Measurements from ENCODE around the gene STIM1. TPM values are rescaled to one million over a fixed set of nuclear protein-coding genes. Genes with fewer than 3 reads are reported as not detected.

The STIM1 gene
- total RNA-seq, 6 experiments from 2014 or later: 36.4 to 48.0 (median 40.5) TPM

- Histone ChIP-seq H3K27ac (peak overlapping the region in 2 of 3 donors; percentile 21 to 25), H3K4me3 (no peak overlapping the region), H3K36me3 (no peaks in the 10 kb centered on the region), H3K4me1 (peaks cover 0 to 9% (median 0%) of the 10 kb centered on the region in 4 donors), H3K27me3 (no peaks in the 10 kb centered on the region), H3K9me3 (no peaks in the 10 kb centered on the region)
- peak in 3 of 4 donors; percentile 29 to 39 (median 36) for ATAC-seq
- no peak for DNase-seq
- no peak for TF ChIP-seq CTCF (IDR thresholded peaks at IDR 0.05)
- TF ChIP-seq POLR2A (IDR thresholded peaks at IDR 0.05): no peak
- WGBS (ENCODE audit: insufficient coverage, low coverage, low lambda C conversion rate, missing lambda C conversion rate): 55% methylated on average over 3 of the region's 3 CpGs
- intact Hi-C loops (cut with DNase I): no loop called here
These were observed 169.9 kb downstream of the STIM1 start for GRCh38 chr11:4025248-4025966.

GRCh38 chr11:4025967-4026324 lies 170.5 kb downstream of the STIM1 start:
- DNase-seq (no peak), ATAC-seq (peak in 2 of 4 donors; percentile 14 to 22)
- no peak for TF ChIP-seq CTCF (IDR thresholded peaks at IDR 0.05)
- TF ChIP-seq POLR2A (IDR thresholded peaks at IDR 0.05): no peak
- WGBS (ENCODE audit: insufficient coverage, low coverage, low lambda C conversion rate, missing lambda C conversion rate): 65% methylated on average over 2 of the region's 2 CpGs
- intact Hi-C loops (cut with DNase I): no loop called here
- Histone ChIP-seq H3K4me3 (no peak overlapping the region), H3K27me3 (no peaks in the 10 kb centered on the region), H3K4me1 (peaks cover 0 to 15% (median 0%) of the 10 kb centered on the region in 4 donors), H3K9me3 (no peaks in the 10 kb centered on the region), H3K27ac (no peak overlapping the region), H3K36me3 (no peaks in the 10 kb centered on the region)

GRCh38 chr11:4026389-4026788 lies 170.9 kb downstream of the STIM1 start:
- ATAC-seq (peak in 1 of 4 donors; percentile 27), DNase-seq (no peak)
- Histone ChIP-seq H3K27ac (no peak overlapping the region), H3K27me3 (no peaks in the 10 kb centered on the region), H3K36me3 (no peaks in the 10 kb centered on the region), H3K4me3 (no peak overlapping the region), H3K9me3 (no peaks in the 10 kb centered on the region), H3K4me1 (peaks cover 0 to 16% (median 0%) of the 10 kb centered on the region in 4 donors)
- intact Hi-C loops (cut with DNase I): no loop called here
- TF ChIP-seq CTCF (IDR thresholded peaks at IDR 0.05): no peak
- TF ChIP-seq POLR2A (IDR thresholded peaks at IDR 0.05): no peak
- 67% methylated on average over 1 of the region's 1 CpG for WGBS (ENCODE audit: insufficient coverage, low coverage, low lambda C conversion rate, missing lambda C conversion rate)

- WGBS (ENCODE audit: insufficient coverage, low coverage, low lambda C conversion rate, missing lambda C conversion rate): 92% methylated on average over 1 of the region's 1 CpG
- Histone ChIP-seq H3K4me1 (peaks cover 0 to 16% (median 0%) of the 10 kb centered on the region in 4 donors), H3K27me3 (no peaks in the 10 kb centered on the region), H3K27ac (no peak overlapping the region), H3K4me3 (no peak overlapping the region), H3K36me3 (no peaks in the 10 kb centered on the region), H3K9me3 (no peaks in the 10 kb centered on the region)
- no peak for DNase-seq
- intact Hi-C loops (cut with DNase I): no loop called here
- TF ChIP-seq POLR2A (IDR thresholded peaks at IDR 0.05): no peak
- no peak for TF ChIP-seq CTCF (IDR thresholded peaks at IDR 0.05)
- no peak for ATAC-seq
These were observed 172.3 kb downstream of the STIM1 start for GRCh38 chr11:4027746-4028145.

Data from right lobe of liver (tissue), 6 donors.